Dendritic cell treated with granulocyte-macrophage colony-stimulating factor and Interleukin-4, amounts not matched to agents 40 ng/mL and 50 ng/mL, for 4 days (primary cell): ENCODE measurements around the gene SLC6A11.

ENCODE experiments used
- H3K27ac Mint-ChIP-seq: one replicate; pipeline ENCODE4 v1.8.0; 2022; ENCODE audit warnings: mild to moderate bottlenecking, mixed read lengths
- H3K27me3 Mint-ChIP-seq: one replicate; pipeline ENCODE4 v1.8.0; 2022; ENCODE audit warnings: mild to moderate bottlenecking, mixed read lengths
- H3K36me3 Mint-ChIP-seq: one replicate; pipeline ENCODE4 v1.8.0; 2022; ENCODE audit warnings: low read depth, mixed read lengths
- H3K4me1 Mint-ChIP-seq: one replicate; pipeline ENCODE4 v1.8.0; 2022; ENCODE audit warnings: low read depth, mixed read lengths
- H3K4me3 Mint-ChIP-seq: one replicate; pipeline ENCODE4 v1.8.0; 2022; ENCODE audit warnings: mild to moderate bottlenecking, moderate library complexity, mixed read lengths
- H3K9me3 Mint-ChIP-seq: one replicate; pipeline ENCODE4 v1.8.0; 2022; ENCODE audit warnings: mixed read lengths
- intact Hi-C: fragments of 100-400 bp; cut with micrococcal nuclease; formaldehyde crosslinking; loops from one replicate; pipeline ENCODE4 v1.15.0; 2022

SLC6A11 gene

DNA sequence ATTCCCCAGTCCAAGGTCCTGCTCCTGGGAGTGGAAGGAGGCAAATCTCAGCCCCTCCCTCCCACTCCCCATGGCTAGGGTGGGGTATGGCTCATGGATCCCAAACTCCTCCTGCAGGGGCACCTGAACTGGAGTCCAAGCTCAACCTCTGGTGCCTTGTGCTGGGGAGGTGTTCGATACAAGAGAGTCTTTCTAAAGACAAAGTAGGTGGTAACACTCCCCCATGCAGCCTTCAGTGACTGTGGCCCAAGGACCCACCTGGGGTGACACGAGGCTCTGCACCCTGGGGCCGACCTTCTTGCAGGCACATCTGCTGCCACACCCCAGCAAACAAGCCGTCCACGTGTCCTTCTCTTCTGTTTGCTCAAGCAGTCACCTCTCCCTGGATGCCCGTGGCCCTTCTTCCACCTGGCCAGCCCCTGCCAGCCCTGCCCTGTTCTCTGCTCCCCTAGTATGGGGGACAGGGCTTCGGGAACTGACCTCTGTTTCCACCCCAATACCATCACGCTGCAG is 36.7 kb upstream of the SLC6A11 start:
- Mint-ChIP-seq H3K9me3 (peaks cover 7% of the 10 kb centered on the region), H3K36me3 (no peaks in the 10 kb centered on the region), H3K27me3 (peaks cover 14% of the 10 kb centered on the region), H3K4me1 (peaks cover 9% of the 10 kb centered on the region), H3K27ac (no peak overlapping the region), H3K4me3 (no peak overlapping the region)
- intact Hi-C loops: no loop called here

- Mint-ChIP-seq H3K27ac (no peak overlapping the region), H3K9me3 (peaks cover 9% of the 10 kb centered on the region), H3K4me1 (peaks cover 10% of the 10 kb centered on the region), H3K27me3 (peaks cover 9% of the 10 kb centered on the region), H3K36me3 (no peaks in the 10 kb centered on the region), H3K4me3 (no peak overlapping the region)
- intact Hi-C loops: no loop called here
Observed at GRCh38 chr3:10780243-10780642, 35.8 kb upstream of the SLC6A11 start.

GRCh38 chr3:10780922-10781321 is 35.1 kb upstream of the SLC6A11 start:
- Mint-ChIP-seq H3K27ac (no peak overlapping the region), H3K9me3 (peaks cover 9% of the 10 kb centered on the region), H3K4me1 (peaks cover 10% of the 10 kb centered on the region), H3K36me3 (no peaks in the 10 kb centered on the region), H3K4me3 (no peak overlapping the region), H3K27me3 (peaks cover 9% of the 10 kb centered on the region)
- intact Hi-C loops: no loop called here

GRCh38 chr3:10781981-10782380 is 34.0 kb upstream of the SLC6A11 start:
- H3K9me3 Mint-ChIP-seq: peaks cover 9% of the 10 kb centered on the region
- H3K4me3 Mint-ChIP-seq: no peak overlapping the region
- intact Hi-C loops: no loop called here
- no peak overlapping the region for H3K27ac Mint-ChIP-seq
- H3K36me3 Mint-ChIP-seq: no peaks in the 10 kb centered on the region
- H3K27me3 Mint-ChIP-seq: peaks cover 5% of the 10 kb centered on the region
- H3K4me1 Mint-ChIP-seq: peaks cover 16% of the 10 kb centered on the region

DNA sequence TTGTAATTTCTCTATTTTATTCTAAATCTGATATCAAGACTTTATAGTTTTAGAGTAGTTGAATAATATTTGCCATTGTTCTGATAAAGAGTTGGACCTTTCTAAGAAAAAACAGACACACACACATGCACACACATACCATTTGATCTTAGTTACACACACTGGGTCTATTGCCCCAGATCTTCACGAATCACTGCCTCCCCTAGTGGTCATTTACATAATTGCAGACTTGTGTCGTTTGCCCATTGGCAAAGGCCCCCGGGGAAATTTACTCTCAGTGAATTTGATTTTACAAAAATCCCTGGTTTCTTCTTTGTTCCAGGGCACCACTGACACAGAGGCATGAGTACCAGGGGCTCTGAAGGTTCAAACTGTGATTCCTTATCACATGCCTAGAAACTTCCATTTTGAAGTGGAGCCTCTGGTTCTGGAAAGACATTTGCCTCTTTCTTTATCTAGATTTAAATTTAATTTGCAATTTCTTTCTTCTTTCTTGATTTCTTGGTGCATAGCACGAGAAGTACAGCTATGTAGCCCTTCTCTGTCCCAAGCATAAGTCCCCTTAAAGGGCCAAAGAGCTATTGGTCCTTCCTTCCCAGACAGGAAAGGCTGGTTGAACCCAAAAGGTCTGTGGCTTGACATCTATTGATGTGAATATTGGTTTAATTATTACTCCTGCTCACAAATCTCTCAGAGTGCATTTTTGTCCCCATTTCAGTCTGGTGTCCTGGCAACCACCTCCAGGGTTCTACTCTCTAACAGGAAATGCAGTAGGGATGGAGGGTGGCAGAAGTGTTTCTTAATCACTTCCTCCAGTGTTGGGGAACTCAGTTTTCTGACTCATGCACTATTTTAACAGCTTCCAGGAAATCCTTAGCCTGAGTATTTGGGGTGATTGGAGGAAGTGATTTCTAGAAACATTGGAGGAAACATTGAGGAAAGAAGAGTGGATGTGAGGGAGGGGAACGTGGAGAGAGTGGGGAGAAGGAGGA is 32.4 kb upstream of the SLC6A11 start:
- no peaks in the 10 kb centered on the region for H3K36me3 Mint-ChIP-seq
- intact Hi-C loops: no loop called here
- no peak overlapping the region for H3K4me3 Mint-ChIP-seq
- H3K27ac Mint-ChIP-seq: no peak overlapping the region
- H3K4me1 Mint-ChIP-seq: peaks cover 16% of the 10 kb centered on the region
- peaks cover 9% of the 10 kb centered on the region for H3K9me3 Mint-ChIP-seq
- H3K27me3 Mint-ChIP-seq: peaks cover 11% of the 10 kb centered on the region

DNA sequence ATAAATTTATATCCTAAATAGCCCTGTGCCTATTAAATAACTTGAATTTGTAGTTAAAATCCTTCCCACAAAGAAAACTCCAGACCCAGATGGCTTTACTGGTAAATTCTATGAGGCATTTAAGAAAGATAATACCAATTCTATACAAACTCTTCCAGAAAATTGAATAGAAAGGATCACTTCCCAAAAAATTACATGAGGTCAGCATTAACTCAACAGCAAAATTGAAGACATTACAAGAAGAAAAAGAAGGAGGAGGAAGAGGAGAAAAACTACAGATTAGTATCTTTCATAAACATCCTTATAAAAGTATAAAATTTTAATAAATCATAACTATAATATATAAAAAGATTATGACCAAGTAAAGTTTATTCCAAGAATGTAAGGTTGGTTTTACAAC is 29.4 kb upstream of the SLC6A11 start:
- peaks cover 23% of the 10 kb centered on the region for H3K27me3 Mint-ChIP-seq
- no peak overlapping the region for H3K27ac Mint-ChIP-seq
- H3K4me3 Mint-ChIP-seq: no peak overlapping the region
- peaks cover 16% of the 10 kb centered on the region for H3K4me1 Mint-ChIP-seq
- intact Hi-C loops: no loop called here
- H3K9me3 Mint-ChIP-seq: peaks cover 9% of the 10 kb centered on the region
- no peaks in the 10 kb centered on the region for H3K36me3 Mint-ChIP-seq

DNA sequence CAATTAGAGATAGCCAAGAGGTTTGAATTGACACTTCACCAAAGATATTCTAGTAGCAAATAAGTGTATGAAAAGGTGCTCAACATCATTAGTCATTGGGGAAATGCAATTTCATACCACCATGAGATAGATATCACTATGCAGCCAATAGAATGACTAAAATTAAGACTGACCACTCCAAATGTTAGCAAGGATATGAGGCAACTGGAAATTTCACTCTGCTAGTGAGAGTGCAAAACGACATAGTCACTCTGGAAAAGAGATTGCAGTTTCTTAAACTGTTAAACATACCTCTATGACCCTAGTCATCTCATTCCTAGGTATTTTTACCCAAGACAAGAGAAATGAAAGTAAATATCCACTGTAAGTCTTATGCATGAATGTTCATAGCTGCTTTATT is 27.6 kb upstream of the SLC6A11 start:
- no peak overlapping the region for H3K27ac Mint-ChIP-seq

DNA sequence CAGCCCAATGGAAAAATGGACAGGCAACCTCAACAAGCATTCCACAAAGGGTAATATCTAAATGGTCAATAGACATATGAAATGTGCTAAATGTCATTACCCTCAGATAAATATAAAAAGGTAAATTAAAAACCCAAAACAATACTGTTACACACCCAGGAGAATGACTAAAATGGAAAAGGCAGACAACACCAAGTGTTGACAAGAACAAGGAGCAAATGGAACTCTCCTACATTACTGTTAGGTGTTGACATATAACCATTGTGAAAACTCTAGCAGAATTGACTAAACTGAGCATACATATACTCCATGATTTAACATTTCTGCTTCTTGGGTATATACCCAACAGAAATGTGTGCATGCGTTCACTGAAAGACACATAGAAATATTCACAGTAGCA is 25.3 kb upstream of the SLC6A11 start:
- H3K4me1 Mint-ChIP-seq: peaks cover 6% of the 10 kb centered on the region
- H3K9me3 Mint-ChIP-seq: no peaks in the 10 kb centered on the region
- no peak overlapping the region for H3K27ac Mint-ChIP-seq

More for the DNA sequence above, 27.6 kb upstream of the SLC6A11 start:
- H3K4me1 Mint-ChIP-seq: peaks cover 16% of the 10 kb centered on the region
- no peaks in the 10 kb centered on the region for H3K36me3 Mint-ChIP-seq
- H3K9me3 Mint-ChIP-seq: peaks cover 9% of the 10 kb centered on the region
- intact Hi-C loops: no loop called here
- no peak overlapping the region for H3K4me3 Mint-ChIP-seq
- H3K27me3 Mint-ChIP-seq: peaks cover 28% of the 10 kb centered on the region

GRCh38 chr3:10792208-10792607 is 23.8 kb upstream of the SLC6A11 start:
- Mint-ChIP-seq H3K36me3 (no peaks in the 10 kb centered on the region), H3K4me1 (no peaks in the 10 kb centered on the region), H3K9me3 (no peaks in the 10 kb centered on the region), H3K27ac (no peak overlapping the region), H3K27me3 (peaks cover 39% of the 10 kb centered on the region), H3K4me3 (no peak overlapping the region)
- intact Hi-C loops: no loop called here

More for the DNA sequence above, 25.3 kb upstream of the SLC6A11 start:
- H3K36me3 Mint-ChIP-seq: no peaks in the 10 kb centered on the region
- intact Hi-C loops: no loop called here
- H3K4me3 Mint-ChIP-seq: no peak overlapping the region
- peaks cover 32% of the 10 kb centered on the region for H3K27me3 Mint-ChIP-seq

DNA sequence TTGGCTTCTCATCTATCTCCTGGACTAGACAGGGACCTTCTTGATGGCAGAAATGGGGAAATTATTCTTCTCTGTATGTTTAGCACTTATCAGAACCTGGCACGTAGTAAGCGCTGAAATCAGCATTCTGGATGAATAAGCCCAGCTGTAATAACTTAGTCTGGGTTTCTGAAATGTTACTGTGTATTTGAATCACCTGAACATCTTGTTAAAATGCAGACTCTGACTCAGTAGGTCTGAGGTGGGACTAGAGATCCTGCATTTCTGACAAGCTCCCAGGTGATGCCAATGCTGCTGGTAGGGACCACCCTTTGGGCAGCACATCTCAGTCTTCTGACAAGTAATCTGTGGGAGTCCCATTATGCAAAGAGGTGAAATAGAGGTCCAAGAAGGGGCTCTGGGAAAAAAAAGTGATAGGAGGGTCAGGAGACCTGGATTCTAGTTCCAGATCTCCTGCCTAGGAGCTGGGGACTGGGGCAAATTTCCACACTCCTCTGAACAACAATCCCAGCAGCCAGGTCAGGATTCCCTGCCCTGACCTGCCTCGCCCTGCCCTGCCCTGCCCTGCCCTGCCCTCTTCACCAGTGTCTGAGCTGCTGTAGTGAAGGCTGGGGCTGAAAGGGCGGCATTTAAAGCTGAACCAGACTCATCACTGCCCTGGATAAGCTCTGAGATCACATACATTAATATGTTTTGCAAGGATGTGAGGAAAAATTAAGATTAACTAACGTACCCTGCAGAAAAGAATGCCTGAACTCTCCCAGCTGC is 17.2 kb upstream of the SLC6A11 start:
- H3K9me3 Mint-ChIP-seq: no peaks in the 10 kb centered on the region
- no peak overlapping the region for H3K27ac Mint-ChIP-seq
- peaks cover 41% of the 10 kb centered on the region for H3K27me3 Mint-ChIP-seq
- intact Hi-C loops: no loop called here
- no peaks in the 10 kb centered on the region for H3K4me1 Mint-ChIP-seq
- H3K36me3 Mint-ChIP-seq: no peaks in the 10 kb centered on the region
- H3K4me3 Mint-ChIP-seq: no peak overlapping the region

DNA sequence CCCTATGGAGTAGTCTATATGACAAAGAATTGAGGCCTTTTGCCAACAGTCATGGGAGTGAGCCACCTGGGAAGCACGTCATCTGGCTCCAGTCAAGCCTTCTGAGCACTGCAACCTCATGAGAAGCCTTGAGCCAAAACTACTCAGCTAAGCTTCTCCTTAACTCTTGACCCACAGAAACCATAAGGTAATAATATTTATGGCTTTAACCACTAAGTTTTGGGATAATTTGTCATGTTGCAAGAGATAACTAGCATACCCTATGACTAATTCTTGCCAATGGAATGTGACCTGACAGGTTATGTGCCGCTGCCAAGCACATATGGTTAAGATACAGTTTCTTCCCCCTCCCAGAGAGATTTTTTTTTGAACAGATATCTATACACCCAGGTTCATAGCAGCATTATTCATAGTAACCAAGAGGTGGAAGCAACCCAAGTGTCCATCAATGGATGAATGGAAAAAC is 11.8 kb upstream of the SLC6A11 start:
- no peaks in the 10 kb centered on the region for H3K4me1 Mint-ChIP-seq
- peaks cover 26% of the 10 kb centered on the region for H3K27me3 Mint-ChIP-seq
- intact Hi-C loops: no loop called here
- no peak overlapping the region for H3K27ac Mint-ChIP-seq
- no peak overlapping the region for H3K4me3 Mint-ChIP-seq
- no peaks in the 10 kb centered on the region for H3K9me3 Mint-ChIP-seq
- no peaks in the 10 kb centered on the region for H3K36me3 Mint-ChIP-seq

GRCh38 chr3:10806006-10806405 is 10.0 kb upstream of the SLC6A11 start:
- Mint-ChIP-seq H3K27ac (no peak overlapping the region), H3K36me3 (no peaks in the 10 kb centered on the region), H3K27me3 (peaks cover 24% of the 10 kb centered on the region), H3K4me3 (no peak overlapping the region), H3K9me3 (no peaks in the 10 kb centered on the region), H3K4me1 (no peaks in the 10 kb centered on the region)
- intact Hi-C loops: no loop called here

DNA sequence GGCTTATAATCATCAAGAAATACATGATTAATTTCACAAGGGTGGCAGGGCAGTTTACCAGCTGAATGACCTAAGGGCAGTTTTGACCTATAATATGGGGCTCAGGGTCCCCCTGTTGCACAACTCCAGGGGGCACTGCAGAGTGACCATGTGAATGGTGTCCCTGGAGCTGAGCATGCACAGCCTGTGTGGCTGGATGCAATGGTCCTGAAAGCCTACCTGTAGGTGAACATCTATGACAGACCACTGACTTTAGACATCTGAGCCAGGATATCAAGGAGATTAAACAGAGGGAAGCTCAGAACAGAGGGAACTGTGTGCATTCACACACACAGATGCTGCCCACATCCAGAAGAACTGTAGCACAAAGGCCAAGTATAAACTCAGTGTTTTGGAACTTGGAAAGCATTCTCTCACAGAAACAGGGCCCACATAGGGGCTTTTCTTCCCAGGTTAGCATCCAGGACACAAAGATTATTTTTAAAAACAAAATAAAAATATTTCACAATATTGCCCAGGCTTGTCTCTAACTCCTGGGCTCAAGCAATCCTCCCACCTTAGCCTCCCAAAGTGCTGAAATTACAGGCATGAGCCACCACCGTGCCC is 7.8 kb upstream of the SLC6A11 start:
- Mint-ChIP-seq H3K4me1 (no peaks in the 10 kb centered on the region), H3K9me3 (no peaks in the 10 kb centered on the region)
- intact Hi-C loops: no loop called here

GRCh38 chr3:10808974-10809373 is 7.1 kb upstream of the SLC6A11 start:
- Mint-ChIP-seq H3K27ac (no peak overlapping the region), H3K4me1 (no peaks in the 10 kb centered on the region), H3K4me3 (no peak overlapping the region), H3K9me3 (no peaks in the 10 kb centered on the region), H3K36me3 (no peaks in the 10 kb centered on the region), H3K27me3 (peaks cover 27% of the 10 kb centered on the region)
- intact Hi-C loops: no loop called here

More for the DNA sequence above, 7.8 kb upstream of the SLC6A11 start:
- H3K27ac Mint-ChIP-seq: no peak overlapping the region
- H3K36me3 Mint-ChIP-seq: no peaks in the 10 kb centered on the region
- H3K4me3 Mint-ChIP-seq: no peak overlapping the region
- H3K27me3 Mint-ChIP-seq: peaks cover 26% of the 10 kb centered on the region
